PFSK-1 (cell line): ENCODE measurements around the gene KLHDC3.

Source experiments
- POLR2AphosphoS5 ChIP-seq: IDR thresholded peaks from 2 replicates; pipeline ENCODE4 v1.6.1; 2012; ENCODE audit warnings: low read depth, mild to moderate bottlenecking, control low read depth, low read length, moderate library complexity
- TAF1 ChIP-seq: IDR thresholded peaks from 2 replicates; pipeline ENCODE4 v1.6.1; 2012; ENCODE audit warnings: low read length, control low read depth, borderline replicate concordance; ENCODE audit not compliant: insufficient read depth

GRCh38 chr6:43029120-43029519 lies 15.1 kb downstream of the KLHDC3 start:
- TF ChIP-seq POLR2AphosphoS5 (no peak; the same call in 1 of the 2 replicates), TAF1 (no peak)
